ENCODE data around the gene ALX4. TPM values are rescaled to one million over a fixed set of nuclear protein-coding genes. Genes with fewer than 3 reads are reported as not detected.

ALX4 gene
- polyA plus RNA-seq, 2 donors = under 0.01 TPM; not detected in 1

- Histone ChIP-seq H3K36me3 (ENCODE audit: control insufficient read depth in 2 of 2, insufficient read depth in 2 of 2, low read length in 1 of 2) (no peaks in the 10 kb centered on the region), H3K9me3 (ENCODE audit: control insufficient read depth in 2 of 2, insufficient read depth in 1 of 2, low read depth in 1 of 2, low read length in 1 of 2) (peaks cover 0 to 2% of the 10 kb centered on the region in 2 donors), H3K4me3 (ENCODE audit: low read depth in 1 of 2, low read length in 2 of 2) (no peak overlapping the region), H3K27ac (ENCODE audit: low read depth in 2 of 2, low read length in 1 of 2) (no peak overlapping the region), H3K4me1 (ENCODE audit: control insufficient read depth in 2 of 2, insufficient read depth in 2 of 2, low read length in 1 of 2) (peaks cover 4 to 13% of the 10 kb centered on the region in 2 donors), H3K27me3 (ENCODE audit: control insufficient read depth in 1 of 2, insufficient read depth in 2 of 2, low read length in 2 of 2) (peaks cover 18 to 64% of the 10 kb centered on the region in 2 donors)
- WGBS, 2 donors = 12 to 18% methylated on average over 44 of the region's 44 CpGs
Measured at GRCh38 chr11:44311339-44312261, 1.7 kb upstream of the ALX4 start.

GRCh38 chr11:44310463-44311272, 729 bp upstream of the ALX4 start:
- H3K4me3 ChIP-seq (ENCODE audit: low read depth in 1 of 2, low read length in 2 of 2) = no peak overlapping the region
- peaks cover 14 to 63% of the 10 kb centered on the region in 2 donors for H3K27me3 ChIP-seq (ENCODE audit: control insufficient read depth in 1 of 2, insufficient read depth in 2 of 2, low read length in 2 of 2)
- WGBS, 2 donors = 7 to 8% methylated on average over 49 of the region's 49 CpGs
- H3K9me3 ChIP-seq (ENCODE audit: control insufficient read depth in 2 of 2, insufficient read depth in 1 of 2, low read depth in 1 of 2, low read length in 1 of 2) = peaks cover 0 to 2% of the 10 kb centered on the region in 2 donors
- no peak overlapping the region for H3K27ac ChIP-seq (ENCODE audit: low read depth in 2 of 2, low read length in 1 of 2)
- peaks cover 4 to 8% of the 10 kb centered on the region in 2 donors for H3K4me1 ChIP-seq (ENCODE audit: control insufficient read depth in 2 of 2, insufficient read depth in 2 of 2, low read length in 1 of 2)
- no peaks in the 10 kb centered on the region for H3K36me3 ChIP-seq (ENCODE audit: control insufficient read depth in 2 of 2, insufficient read depth in 2 of 2, low read length in 1 of 2)

- Histone ChIP-seq H3K27me3 (ENCODE audit: control insufficient read depth in 1 of 2, insufficient read depth in 2 of 2, low read length in 2 of 2) (peaks cover 14 to 68% of the 10 kb centered on the region in 2 donors), H3K9me3 (ENCODE audit: control insufficient read depth in 2 of 2, insufficient read depth in 1 of 2, low read depth in 1 of 2, low read length in 1 of 2) (peaks cover 0 to 2% of the 10 kb centered on the region in 2 donors), H3K27ac (ENCODE audit: low read depth in 2 of 2, low read length in 1 of 2) (no peak overlapping the region), H3K4me1 (ENCODE audit: control insufficient read depth in 2 of 2, insufficient read depth in 2 of 2, low read length in 1 of 2) (peaks cover 4 to 8% of the 10 kb centered on the region in 2 donors), H3K4me3 (ENCODE audit: low read depth in 1 of 2, low read length in 2 of 2) (no peak overlapping the region), H3K36me3 (ENCODE audit: control insufficient read depth in 2 of 2, insufficient read depth in 2 of 2, low read length in 1 of 2) (no peaks in the 10 kb centered on the region)
- WGBS, 2 donors = 7 to 8% methylated on average over 4 to 6 of the region's 6 CpGs
Measured at GRCh38 chr11:44310206-44310462, 195 bp upstream of the ALX4 start.

GRCh38 chr11:44308923-44309477, 939 bp downstream of the ALX4 start:
- H3K27ac ChIP-seq (ENCODE audit: low read depth in 2 of 2, low read length in 1 of 2) = no peak overlapping the region
- peaks cover 10 to 13% of the 10 kb centered on the region in 2 donors for H3K4me1 ChIP-seq (ENCODE audit: control insufficient read depth in 2 of 2, insufficient read depth in 2 of 2, low read length in 1 of 2)
- H3K9me3 ChIP-seq (ENCODE audit: control insufficient read depth in 2 of 2, insufficient read depth in 1 of 2, low read depth in 1 of 2, low read length in 1 of 2) = peaks cover 0 to 2% of the 10 kb centered on the region in 2 donors
- H3K36me3 ChIP-seq (ENCODE audit: control insufficient read depth in 2 of 2, insufficient read depth in 2 of 2, low read length in 1 of 2) = no peaks in the 10 kb centered on the region
- WGBS, 2 donors = 7 to 11% methylated on average over 57 of the region's 57 CpGs
- H3K4me3 ChIP-seq (ENCODE audit: low read depth in 1 of 2, low read length in 2 of 2) = peak overlapping the region in 1 of 2 donors; percentile 0
- peaks cover 14 to 70% of the 10 kb centered on the region in 2 donors for H3K27me3 ChIP-seq (ENCODE audit: control insufficient read depth in 1 of 2, insufficient read depth in 2 of 2, low read length in 2 of 2)

GRCh38 chr11:44308256-44308922, 1.6 kb downstream of the ALX4 start:
- H3K36me3 ChIP-seq (ENCODE audit: control insufficient read depth in 2 of 2, insufficient read depth in 2 of 2, low read length in 1 of 2) = no peaks in the 10 kb centered on the region
- no peak overlapping the region for H3K4me3 ChIP-seq (ENCODE audit: low read depth in 1 of 2, low read length in 2 of 2)
- H3K9me3 ChIP-seq (ENCODE audit: control insufficient read depth in 2 of 2, insufficient read depth in 1 of 2, low read depth in 1 of 2, low read length in 1 of 2) = peaks cover 0 to 4% of the 10 kb centered on the region in 2 donors
- H3K27ac ChIP-seq (ENCODE audit: low read depth in 2 of 2, low read length in 1 of 2) = no peak overlapping the region
- H3K27me3 ChIP-seq (ENCODE audit: control insufficient read depth in 1 of 2, insufficient read depth in 2 of 2, low read length in 2 of 2) = peaks cover 18 to 70% of the 10 kb centered on the region in 2 donors
- H3K4me1 ChIP-seq (ENCODE audit: control insufficient read depth in 2 of 2, insufficient read depth in 2 of 2, low read length in 1 of 2) = peaks cover 10 to 13% of the 10 kb centered on the region in 2 donors
- WGBS, 2 donors = 68 to 81% methylated on average over 20 of the region's 20 CpGs

- 90 to 91% methylated on average over 10 of the region's 10 CpGs for WGBS, 2 donors
- H3K27ac ChIP-seq (ENCODE audit: low read depth in 2 of 2, low read length in 1 of 2) = no peak overlapping the region
- H3K4me1 ChIP-seq (ENCODE audit: control insufficient read depth in 2 of 2, insufficient read depth in 2 of 2, low read length in 1 of 2) = peaks cover 10 to 13% of the 10 kb centered on the region in 2 donors
Measured at GRCh38 chr11:44307340-44308099, 2.4 kb downstream of the ALX4 start.

GRCh38 chr11:44306918-44307244, 3.1 kb downstream of the ALX4 start:
- no peak overlapping the region for H3K4me3 ChIP-seq (ENCODE audit: low read depth in 1 of 2, low read length in 2 of 2)
- H3K36me3 ChIP-seq (ENCODE audit: control insufficient read depth in 2 of 2, insufficient read depth in 2 of 2, low read length in 1 of 2) = no peaks in the 10 kb centered on the region
- WGBS, 2 donors = 79 to 83% methylated on average over 7 of the region's 7 CpGs
- peaks cover 10 to 13% of the 10 kb centered on the region in 2 donors for H3K4me1 ChIP-seq (ENCODE audit: control insufficient read depth in 2 of 2, insufficient read depth in 2 of 2, low read length in 1 of 2)
- H3K27me3 ChIP-seq (ENCODE audit: control insufficient read depth in 1 of 2, insufficient read depth in 2 of 2, low read length in 2 of 2) = peaks cover 16 to 68% of the 10 kb centered on the region in 2 donors
- H3K9me3 ChIP-seq (ENCODE audit: control insufficient read depth in 2 of 2, insufficient read depth in 1 of 2, low read depth in 1 of 2, low read length in 1 of 2) = peaks cover 0 to 5% of the 10 kb centered on the region in 2 donors
- no peak overlapping the region for H3K27ac ChIP-seq (ENCODE audit: low read depth in 2 of 2, low read length in 1 of 2)

More at GRCh38 chr11:44307340-44308099, 2.4 kb downstream of the ALX4 start:
- H3K9me3 ChIP-seq (ENCODE audit: control insufficient read depth in 2 of 2, insufficient read depth in 1 of 2, low read depth in 1 of 2, low read length in 1 of 2) = peaks cover 0 to 5% of the 10 kb centered on the region in 2 donors
- H3K4me3 ChIP-seq (ENCODE audit: low read depth in 1 of 2, low read length in 2 of 2) = no peak overlapping the region
- peaks cover 19 to 68% of the 10 kb centered on the region in 2 donors for H3K27me3 ChIP-seq (ENCODE audit: control insufficient read depth in 1 of 2, insufficient read depth in 2 of 2, low read length in 2 of 2)
- H3K36me3 ChIP-seq (ENCODE audit: control insufficient read depth in 2 of 2, insufficient read depth in 2 of 2, low read length in 1 of 2) = no peaks in the 10 kb centered on the region

- 36 to 38% methylated on average over 37 to 38 of the region's 38 CpGs for WGBS, 2 donors
- H3K4me1 ChIP-seq (ENCODE audit: control insufficient read depth in 2 of 2, insufficient read depth in 2 of 2, low read length in 1 of 2) = peaks cover 10 to 13% of the 10 kb centered on the region in 2 donors
- H3K27me3 ChIP-seq (ENCODE audit: control insufficient read depth in 1 of 2, insufficient read depth in 2 of 2, low read length in 2 of 2) = peaks cover 13 to 62% of the 10 kb centered on the region in 2 donors
- H3K27ac ChIP-seq (ENCODE audit: low read depth in 2 of 2, low read length in 1 of 2) = no peak overlapping the region
- peaks cover 0 to 5% of the 10 kb centered on the region in 2 donors for H3K9me3 ChIP-seq (ENCODE audit: control insufficient read depth in 2 of 2, insufficient read depth in 1 of 2, low read depth in 1 of 2, low read length in 1 of 2)
- H3K36me3 ChIP-seq (ENCODE audit: control insufficient read depth in 2 of 2, insufficient read depth in 2 of 2, low read length in 1 of 2) = no peaks in the 10 kb centered on the region
- peak overlapping the region; percentile 58 to 63 for H3K4me3 ChIP-seq (ENCODE audit: low read depth in 1 of 2, low read length in 2 of 2)
Measured at GRCh38 chr11:44306052-44306917, 3.7 kb downstream of the ALX4 start.
